ENCODE measurements around the gene ARHGEF1.

ARHGEF1 gene

DNA sequence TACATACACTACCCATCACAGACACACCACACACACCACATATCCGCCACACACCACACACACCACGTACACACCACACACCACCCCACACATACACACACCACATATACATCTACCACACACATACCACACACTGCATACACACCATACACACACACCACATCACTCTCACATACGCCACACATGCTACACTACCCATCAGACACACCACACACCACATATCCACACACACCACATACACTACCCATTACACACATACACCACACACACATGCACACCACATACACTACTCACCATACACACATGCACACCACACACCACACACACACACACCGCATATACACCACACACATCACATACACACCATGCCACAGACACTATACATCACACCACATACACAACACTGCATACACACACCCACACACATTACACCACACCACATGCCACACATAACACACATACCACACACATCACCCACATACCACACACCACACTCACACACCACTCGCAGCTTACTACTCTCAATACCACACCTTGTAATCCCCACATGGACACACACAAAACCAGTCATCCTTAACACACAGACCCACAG, 35.8 kb downstream of the ARHGEF1 start:
- no peak for DNase-seq (ENCODE audit: low read depth)

GRCh38 chr19:41919948-41920712, 37.1 kb downstream of the ARHGEF1 start:
- DNase-seq (ENCODE audit: low read depth), result no peak

DNA sequence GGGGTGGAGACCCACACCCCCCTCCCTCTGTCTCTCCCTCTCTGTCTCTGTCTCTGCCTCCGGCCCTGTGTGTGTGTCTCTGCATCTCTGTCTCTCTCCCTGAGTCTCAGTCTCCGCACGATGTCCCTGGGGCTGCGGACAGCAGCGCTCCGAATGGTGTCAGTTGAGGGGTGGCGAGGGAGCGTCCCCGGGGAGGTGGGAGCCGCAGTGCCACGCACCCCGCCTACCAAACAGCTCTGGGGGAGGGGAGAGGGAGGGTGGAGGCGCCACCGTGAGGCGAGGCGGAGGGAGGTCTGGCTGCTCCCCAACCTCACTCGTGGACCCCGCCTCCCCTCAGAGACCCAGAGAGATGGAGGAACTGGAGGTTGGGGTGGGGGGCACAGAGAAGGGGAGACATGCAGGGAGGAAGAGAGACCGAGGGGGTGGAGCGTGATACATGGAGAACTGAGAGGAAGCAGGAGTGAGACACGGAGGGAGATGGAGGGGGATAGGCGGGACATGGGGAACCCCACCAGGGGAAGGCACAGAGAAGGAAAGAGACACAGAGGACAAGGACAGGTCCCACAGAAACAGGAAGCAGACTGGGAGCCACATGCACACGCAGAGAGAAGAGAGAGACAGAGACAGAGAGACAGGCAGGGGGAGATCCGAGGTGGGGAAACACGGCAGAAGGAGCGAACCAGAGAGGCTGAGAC, 38.0 kb downstream of the ARHGEF1 start:
- no peak for DNase-seq (ENCODE audit: low read depth)

DNA sequence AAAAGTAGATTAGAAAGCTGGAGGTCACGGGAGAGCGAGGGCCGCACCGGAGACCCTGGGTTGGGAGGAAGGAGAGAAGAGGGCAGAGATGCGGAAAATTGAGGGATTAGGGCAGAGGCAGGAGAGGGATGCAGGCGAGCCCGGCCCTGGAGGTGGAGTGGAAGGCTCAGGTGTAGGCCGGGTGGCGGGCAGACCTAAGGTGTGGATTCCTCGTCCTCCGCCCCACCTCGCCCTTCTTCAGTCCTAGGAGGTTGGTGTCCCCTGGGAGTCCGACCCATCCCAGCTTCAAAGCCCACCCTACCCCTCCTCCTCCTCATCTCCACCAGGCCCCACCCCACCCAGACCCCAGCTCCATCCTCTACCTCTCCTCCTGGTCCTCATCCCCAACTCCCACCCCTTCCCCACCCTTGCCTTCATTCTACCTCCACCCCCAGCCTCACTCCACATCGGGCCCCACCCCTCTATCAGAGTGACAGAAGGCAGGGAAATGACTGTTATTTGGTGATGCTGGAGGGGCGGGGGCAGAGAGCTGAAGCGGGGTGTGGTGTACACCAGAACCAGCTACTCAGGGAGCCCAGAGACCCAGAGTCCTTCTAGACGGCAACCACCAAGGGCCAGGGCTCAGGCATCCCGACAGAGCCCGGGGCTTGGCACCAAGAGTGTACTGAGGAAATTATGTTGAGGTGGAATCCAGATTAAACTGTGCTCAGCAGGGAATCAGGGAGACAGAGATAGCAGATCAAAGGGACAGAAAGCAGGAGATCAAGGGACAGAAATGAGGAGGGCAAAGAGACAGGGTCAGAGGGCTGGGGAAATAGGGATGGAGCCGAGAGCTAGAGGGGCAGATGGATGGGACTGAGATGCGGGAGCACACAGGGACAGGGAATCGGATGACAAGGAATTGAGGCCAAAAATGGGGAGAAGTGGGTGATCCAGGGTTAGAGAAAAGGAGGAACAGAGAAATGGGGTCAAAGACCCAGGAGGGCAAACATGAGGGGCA, 38.9 kb downstream of the ARHGEF1 start:
- no peak for DNase-seq (ENCODE audit: low read depth)

GRCh38 chr19:41922585-41922984, 39.6 kb downstream of the ARHGEF1 start:
- DNase-seq (ENCODE audit: low read depth), result no peak

DNA sequence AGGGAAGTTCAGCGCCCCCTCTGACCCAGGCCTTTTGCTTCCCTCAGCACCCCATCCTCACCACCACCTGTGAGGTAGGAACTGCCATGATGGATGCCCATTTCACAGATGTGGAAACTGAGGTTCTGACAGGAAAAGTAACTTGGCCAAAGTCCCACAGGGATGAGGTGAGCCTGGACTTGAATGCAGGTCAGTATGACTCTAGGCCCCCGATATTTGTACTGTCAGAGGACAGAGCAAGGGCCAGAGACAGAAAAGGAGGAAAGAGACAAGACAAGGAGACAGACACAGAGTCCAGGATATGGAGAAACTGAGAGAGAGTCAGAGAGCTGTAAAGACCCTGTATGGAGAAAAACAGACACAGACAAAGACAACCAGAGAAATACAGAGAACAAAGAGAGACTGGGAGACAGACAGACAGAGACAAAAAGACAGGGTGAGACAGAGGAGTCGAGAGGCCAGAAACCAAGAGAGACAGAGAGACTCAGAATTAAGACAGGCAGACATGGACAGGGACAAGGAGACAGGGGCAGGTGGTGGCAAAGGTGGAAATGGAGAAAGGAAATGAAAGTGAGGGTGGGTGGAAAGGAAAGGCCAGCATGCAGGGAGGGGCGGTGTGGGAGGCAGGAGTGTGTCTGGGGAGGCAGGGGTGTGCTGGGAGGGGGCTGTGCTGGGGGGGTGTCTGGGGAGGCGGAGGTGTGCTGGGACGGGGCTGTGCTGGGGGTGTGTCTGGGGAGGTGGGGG, 40.2 kb downstream of the ARHGEF1 start:
- no peak for DNase-seq (ENCODE audit: low read depth)

DNA sequence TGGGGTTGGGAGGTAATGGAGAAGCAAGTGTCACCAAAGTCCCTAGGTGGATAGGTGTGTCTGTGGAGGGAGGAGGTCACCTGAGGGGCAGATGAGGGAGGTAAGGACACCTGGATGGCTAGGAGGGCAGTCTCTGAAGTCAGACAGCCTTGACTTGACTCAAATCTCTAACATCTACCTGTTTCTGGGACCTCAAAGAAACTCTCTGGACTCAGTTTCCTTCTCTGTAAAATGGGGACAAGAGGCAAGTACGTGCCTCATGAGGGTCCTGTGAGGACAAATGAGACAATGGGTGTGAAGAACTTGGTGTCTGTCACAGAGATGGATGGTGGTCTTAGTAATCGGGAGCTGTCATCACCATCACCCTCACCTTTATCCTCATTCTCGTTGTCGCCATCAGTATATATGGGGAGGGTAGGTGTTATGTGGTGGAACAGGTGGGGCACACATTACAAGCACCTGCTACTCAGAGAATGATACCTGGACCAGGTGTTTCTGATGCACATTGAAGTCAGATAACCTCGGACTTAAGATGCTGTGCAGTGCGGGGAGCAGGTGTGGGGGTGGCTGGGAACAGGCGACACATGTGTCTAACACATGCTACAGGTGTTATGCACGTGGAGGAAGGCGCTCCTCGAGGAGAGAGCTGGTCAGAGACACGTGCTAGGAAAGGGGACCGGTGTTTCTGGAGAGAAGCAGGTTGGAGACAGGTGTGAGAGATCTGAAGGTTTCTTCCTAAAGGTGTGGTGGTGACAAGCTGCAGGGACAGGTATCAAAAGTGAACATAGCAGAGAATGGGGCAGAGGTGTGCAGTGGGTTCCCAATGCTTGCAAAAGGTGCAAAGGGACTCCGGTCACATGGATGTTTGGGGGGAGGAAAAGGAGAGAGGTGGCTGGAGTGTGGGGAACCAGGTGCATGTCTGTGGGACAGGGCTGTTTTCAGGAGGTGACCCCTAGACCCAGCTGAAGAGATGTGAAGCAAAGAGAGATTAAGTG, 41.5 kb downstream of the ARHGEF1 start:
- DNase-seq (ENCODE audit: low read depth), result no peak

GRCh38 chr19:41925208-41926003, 42.4 kb downstream of the ARHGEF1 start:
- no peak for DNase-seq (ENCODE audit: low read depth)

GRCh38 chr19:41926028-41926762, 43.2 kb downstream of the ARHGEF1 start:
- no peak for DNase-seq (ENCODE audit: low read depth)

- DNase-seq (ENCODE audit: low read depth), result no peak
These were observed 43.9 kb downstream of the ARHGEF1 start for GRCh38 chr19:41926763-41927496.

DNA sequence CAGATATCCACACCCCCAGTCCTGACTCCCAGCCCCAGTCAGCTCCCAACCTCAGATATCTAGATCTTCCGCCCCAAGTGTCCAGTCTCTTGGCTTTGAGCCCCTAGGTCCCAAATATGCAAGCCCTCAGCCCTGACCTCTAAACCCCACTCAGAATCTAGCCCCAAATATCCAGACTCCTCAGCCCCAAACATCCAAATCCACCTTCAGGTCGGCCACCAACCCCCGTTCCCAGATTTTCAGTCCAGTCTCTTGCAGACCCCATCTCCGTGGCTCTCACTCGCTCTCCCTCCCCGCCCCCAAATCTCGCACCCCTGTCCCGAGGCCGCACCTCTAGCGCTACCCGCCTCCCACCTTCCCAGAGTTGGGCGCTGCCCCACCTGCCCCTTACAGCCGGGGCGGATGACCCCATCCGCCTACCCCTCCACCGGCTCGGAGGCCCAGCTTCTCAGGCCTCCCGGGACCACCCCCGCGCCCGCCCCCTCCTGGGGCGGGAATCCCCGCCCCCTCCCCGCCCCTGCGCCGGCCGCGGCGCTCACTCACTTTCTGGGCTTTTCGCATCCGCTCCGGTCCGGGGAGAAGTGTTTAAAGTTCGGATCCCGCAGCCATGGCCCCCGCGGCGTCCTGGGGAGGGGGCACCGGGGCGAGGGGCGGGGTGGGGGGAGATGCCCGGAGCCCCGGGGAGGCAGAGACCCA, 44.7 kb downstream of the ARHGEF1 start:
- no peak for DNase-seq (ENCODE audit: low read depth)

GRCh38 chr19:41928221-41928683, 45.3 kb downstream of the ARHGEF1 start, which contains the start of gene ERFL:
TSS of gene ERFL (minus strand) at chr19:41928449. CDS start at chr19:41912919, 15,530 bp downstream.
- DNase-seq (ENCODE audit: low read depth), result no peak

DNA sequence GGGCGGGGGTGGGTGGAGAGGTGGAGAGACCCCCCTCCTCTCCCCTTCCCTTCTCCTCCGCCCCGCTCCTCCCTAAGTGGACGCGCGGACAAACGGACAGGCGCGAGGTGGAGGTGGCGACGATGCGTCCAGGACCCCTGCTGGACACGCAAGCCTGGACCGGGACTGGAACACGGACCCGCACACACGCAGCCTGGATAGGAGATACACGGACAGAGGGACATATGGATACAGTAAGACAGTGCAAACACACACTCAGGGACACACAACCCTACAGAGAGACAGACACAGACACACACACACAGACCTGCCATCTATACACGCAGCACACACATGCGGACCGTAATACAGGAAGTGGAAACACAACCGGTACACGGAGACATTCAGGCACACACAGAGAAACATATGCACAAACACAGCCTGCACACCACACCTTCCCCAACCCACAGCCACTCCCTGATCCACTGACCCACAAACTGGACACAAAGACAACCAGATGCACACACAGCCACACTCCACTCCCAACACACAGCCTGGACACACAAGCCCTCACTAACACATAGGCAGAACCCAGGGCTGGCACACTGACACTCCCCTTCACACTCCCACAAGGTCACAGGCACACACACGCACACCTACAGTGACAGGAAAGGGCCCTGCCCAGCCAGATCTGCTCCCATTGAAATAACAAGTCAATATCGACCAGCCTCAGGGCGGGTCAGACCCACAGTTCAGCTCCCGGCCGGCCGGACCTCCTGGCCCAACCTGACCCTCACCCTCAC, 46.0 kb downstream of the ARHGEF1 start:
- no peak for DNase-seq (ENCODE audit: low read depth)

DNA sequence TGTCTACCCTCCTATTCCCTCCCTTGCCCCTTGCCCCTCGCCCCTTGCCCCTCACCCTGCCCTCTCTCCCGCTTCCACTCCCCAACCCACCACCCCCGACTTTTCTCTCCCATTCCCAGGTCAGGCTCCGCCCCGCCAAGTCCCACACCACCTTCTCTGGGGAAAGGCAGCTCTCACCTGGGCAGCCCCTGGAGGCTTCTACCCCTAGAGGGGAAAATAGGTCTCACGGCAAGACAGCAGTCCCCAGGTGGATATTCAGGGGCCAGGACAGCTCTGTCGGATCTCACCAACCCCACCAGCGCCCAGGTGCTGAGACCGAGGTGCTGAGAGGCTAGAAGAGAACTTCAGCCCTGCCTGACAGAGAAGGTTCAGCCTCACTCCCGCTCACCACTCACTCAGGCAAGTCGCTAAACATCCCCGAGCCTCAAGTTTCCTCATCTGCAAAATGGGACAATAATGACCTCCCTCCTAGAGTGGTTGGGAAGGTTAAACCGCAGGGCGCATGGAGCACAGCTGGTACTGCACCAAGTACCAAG, 46.6 kb downstream of the ARHGEF1 start:
- DNase-seq (ENCODE audit: low read depth), result no peak

- DNase-seq (ENCODE audit: low read depth), result no peak
These were observed 47.3 kb downstream of the ARHGEF1 start for GRCh38 chr19:41930322-41930722.
